ENCODE measurements around the gene MBD3L4.

MBD3L4 gene

GRCh38 chr19:6997679-6998445 lies 42.1 kb downstream of the MBD3L4 start:
- Histone ChIP-seq H3K4me1 (ENCODE audit: low read length) (no peaks in the 10 kb centered on the region), H4K20me1 (ENCODE audit: insufficient read depth, low read length) (no peaks in the 10 kb centered on the region), H3K36me3 (replicated peaks; ENCODE audit: insufficient read depth, low read length) (no peaks in the 10 kb centered on the region), H3K4me3 (ENCODE audit: low read length) (no peak overlapping the region), H2AFZ (ENCODE audit: low read length) (no peak overlapping the region), H3K4me2 (ENCODE audit: low read depth, low read length) (no peak overlapping the region), H3K9me3 (replicated peaks; ENCODE audit: insufficient read depth, low read length) (no peaks in the 10 kb centered on the region), H3K27ac (ENCODE audit: low read length) (no peak overlapping the region), H3K27me3 (replicated peaks; ENCODE audit: insufficient read depth, low read length) (peaks cover 76% of the 10 kb centered on the region), H3K9me2 (replicated peaks; ENCODE audit: insufficient read depth, low read length) (no peaks in the 10 kb centered on the region), H3K9ac (ENCODE audit: low read length) (no peak overlapping the region), H3K79me2 (ENCODE audit: low read length) (no peaks in the 10 kb centered on the region), H3F3A (ENCODE audit: insufficient read depth, low read length) (no peaks in the 10 kb centered on the region)
- no peak for DNase-seq
- no peak for TF ChIP-seq CTCF (IDR thresholded peaks at IDR 0.05; ENCODE audit: low read length)
- TF ChIP-seq EZH2 (optimal IDR thresholded peaks at IDR 0.05; ENCODE audit: low read depth, low read length), result no peak
- TF ChIP-seq EZH2phosphoT487 (IDR thresholded peaks at IDR 0.05; ENCODE audit: low read length), result no peak

GRCh38 chr19:6996810-6997209 lies 43.2 kb downstream of the MBD3L4 start:
- H3K4me2 ChIP-seq (ENCODE audit: low read depth, low read length), result no peak overlapping the region
- no peaks in the 10 kb centered on the region for H3K9me2 ChIP-seq (replicated peaks; ENCODE audit: insufficient read depth, low read length)
- no peaks in the 10 kb centered on the region for H3K79me2 ChIP-seq (ENCODE audit: low read length)
- no peak for DNase-seq
- H3K9ac ChIP-seq (ENCODE audit: low read length), result no peak overlapping the region
- H3K27me3 ChIP-seq (replicated peaks; ENCODE audit: insufficient read depth, low read length), result peaks cover 69% of the 10 kb centered on the region
- TF ChIP-seq CTCF (IDR thresholded peaks at IDR 0.05; ENCODE audit: low read length) (no peak), EZH2phosphoT487 (IDR thresholded peaks at IDR 0.05; ENCODE audit: low read length) (no peak), EZH2 (optimal IDR thresholded peaks at IDR 0.05; ENCODE audit: low read depth, low read length) (no peak)
- H3F3A ChIP-seq (ENCODE audit: insufficient read depth, low read length), result no peaks in the 10 kb centered on the region
- H3K9me3 ChIP-seq (replicated peaks; ENCODE audit: insufficient read depth, low read length), result no peaks in the 10 kb centered on the region
- no peaks in the 10 kb centered on the region for H3K36me3 ChIP-seq (replicated peaks; ENCODE audit: insufficient read depth, low read length)
- H3K4me3 ChIP-seq (ENCODE audit: low read length), result no peak overlapping the region
- no peaks in the 10 kb centered on the region for H3K4me1 ChIP-seq (ENCODE audit: low read length)
- no peak overlapping the region for H2AFZ ChIP-seq (ENCODE audit: low read length)
- H4K20me1 ChIP-seq (ENCODE audit: insufficient read depth, low read length), result no peaks in the 10 kb centered on the region
- H3K27ac ChIP-seq (ENCODE audit: low read length), result no peak overlapping the region

DNA sequence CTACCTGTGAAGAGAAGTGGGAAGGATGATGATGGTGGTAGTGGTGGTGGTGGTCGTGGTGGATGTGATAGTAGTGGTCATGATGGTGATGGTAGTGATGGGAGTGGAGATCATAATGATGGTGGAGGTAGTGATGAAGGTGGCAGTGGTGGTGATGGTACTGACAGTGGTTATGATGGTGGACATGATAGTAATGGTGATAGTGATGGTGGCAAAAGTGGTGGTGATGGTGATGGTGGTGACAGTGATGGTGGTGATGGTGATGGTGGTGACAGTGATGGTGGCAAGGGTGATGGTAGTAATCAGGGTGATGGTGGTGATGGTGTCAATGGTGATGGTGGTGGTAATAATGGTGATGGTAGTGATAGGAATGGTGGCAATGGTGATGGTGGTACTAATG lies 44.9 kb downstream of the MBD3L4 start:
- Histone ChIP-seq H3K79me2 (ENCODE audit: low read length) (no peaks in the 10 kb centered on the region), H3K4me2 (ENCODE audit: low read depth, low read length) (no peak overlapping the region), H3K4me3 (ENCODE audit: low read length) (no peak overlapping the region), H3F3A (ENCODE audit: insufficient read depth, low read length) (no peaks in the 10 kb centered on the region), H3K9me3 (replicated peaks; ENCODE audit: insufficient read depth, low read length) (no peaks in the 10 kb centered on the region), H3K27ac (ENCODE audit: low read length) (no peak overlapping the region), H3K9ac (ENCODE audit: low read length) (no peak overlapping the region), H2AFZ (ENCODE audit: low read length) (no peak overlapping the region), H3K36me3 (replicated peaks; ENCODE audit: insufficient read depth, low read length) (no peaks in the 10 kb centered on the region), H3K4me1 (ENCODE audit: low read length) (no peaks in the 10 kb centered on the region), H3K9me2 (replicated peaks; ENCODE audit: insufficient read depth, low read length) (no peaks in the 10 kb centered on the region), H4K20me1 (ENCODE audit: insufficient read depth, low read length) (no peaks in the 10 kb centered on the region), H3K27me3 (replicated peaks; ENCODE audit: insufficient read depth, low read length) (peaks cover 63% of the 10 kb centered on the region)
- DNase-seq, result no peak
- TF ChIP-seq EZH2 (optimal IDR thresholded peaks at IDR 0.05; ENCODE audit: low read depth, low read length) (no peak), EZH2phosphoT487 (IDR thresholded peaks at IDR 0.05; ENCODE audit: low read length) (no peak), CTCF (IDR thresholded peaks at IDR 0.05; ENCODE audit: low read length) (no peak)

Measured in MM.1S (cell line).